HepG2 (cell line): ENCODE measurements around the gene CISD3. TPM values are rescaled to one million over a fixed set of nuclear protein-coding genes. Genes with fewer than 3 reads are reported as not detected.

Source experiments
- AGO1 ChIP-seq: fragments of 200-400 bp; formaldehyde crosslinking; IDR thresholded peaks from 2 replicates; pipeline ENCODE4 v1.6.1; 2017; ENCODE audit warnings: mild to moderate bottlenecking, low read depth, low read length, moderate library complexity; ENCODE audit not compliant: poor library complexity, severe bottlenecking
- EP300 ChIP-seq, 3 experiments: sonication (generic) in 1 of 3; formaldehyde crosslinking in 1 of 3; IDR thresholded peaks; 2 replicates each; pipeline versions ENCODE4 v1.5.1 to v1.6.1; 2011 to 2020; ENCODE audit warnings: low read depth in 2 of 3, low read length in 2 of 3, borderline replicate concordance in 1 of 3, improper control_type of control experiment in 1 of 3, mild to moderate bottlenecking in 1 of 3, missing genetic modification reagents in 1 of 3, moderate library complexity in 1 of 3
- FOSL2 ChIP-seq: sonication (generic); formaldehyde crosslinking; IDR thresholded peaks from 2 replicates; pipeline ENCODE4 v1.4.0; 2020; ENCODE audit warnings: missing genetic modification reagents
- FOXC1 ChIP-seq: sonication (generic); formaldehyde crosslinking; IDR thresholded peaks from 2 replicates; pipeline ENCODE4 v1.8.0; 2022; ENCODE audit warnings: mild to moderate bottlenecking, missing genetic modification reagents, borderline replicate concordance
- FOXK2 ChIP-seq: fragments of 450-650 bp; IDR thresholded peaks from 2 replicates; pipeline ENCODE4 v1.6.1; 2016
- SMAD1 ChIP-seq: sonication (generic); formaldehyde crosslinking; IDR thresholded peaks from 2 replicates; pipeline ENCODE4 v1.4.0; 2020; ENCODE audit warnings: missing genetic modification reagents, low read depth, mild to moderate bottlenecking, borderline replicate concordance
- ZNF12 ChIP-seq: sonication (generic); formaldehyde crosslinking; IDR thresholded peaks from 2 replicates; pipeline ENCODE4 v1.5.0; 2020; ENCODE audit warnings: missing genetic modification reagents
- ZNF138 ChIP-seq: sonication (generic); formaldehyde crosslinking; IDR thresholded peaks from 2 replicates; pipeline ENCODE4 v1.5.0; 2020; ENCODE audit warnings: mild to moderate bottlenecking, low read depth, missing genetic modification reagents
- ZNF550 ChIP-seq: sonication (generic); formaldehyde crosslinking; IDR thresholded peaks from 2 replicates; pipeline ENCODE4 v1.4.0; 2020; ENCODE audit warnings: mild to moderate bottlenecking, missing genetic modification reagents, borderline replicate concordance
- ZNF619 ChIP-seq: sonication (generic); formaldehyde crosslinking; IDR thresholded peaks from 2 replicates; pipeline ENCODE4 v1.4.0; 2020; ENCODE audit warnings: mild to moderate bottlenecking, missing genetic modification reagents
- ZNF777 ChIP-seq: sonication (generic); formaldehyde crosslinking; IDR thresholded peaks from 2 replicates; pipeline ENCODE4 v1.4.0; 2020; ENCODE audit warnings: missing genetic modification reagents
- polyA plus RNA-seq, 8 experiments: library from polyadenylated mRNA; depleted of rRNA in 3 of 8; stranded (reverse) in 7 of 8; unstranded in 1 of 8; fragments of >200 nt; fragmentation: Illumina TruSeq in 4 of 8; extraction: Trizol in 4 of 8; gene quantifications; 2 replicates each; pipeline versions ENCODE4 v1.2.1 to v1.2.3, GENCODE V29; 2011 to 2016; ENCODE audit warnings: low read depth in 4 of 8, missing spikeins in 1 of 8, mixed read lengths in 1 of 8; ENCODE audit not compliant: insufficient read depth in 1 of 8
- total RNA-seq, 5 experiments: library from RNA; depleted of rRNA; stranded (reverse); fragments of >200 nt; fragmentation: Illumina TruSeq; extraction: Trizol; gene quantifications; 2 replicates each; pipeline ENCODE4 v1.2.3, GENCODE V29; 2016; ENCODE audit warnings: low read depth in 1 of 5
- TF ChIP-seq, protein P1 (sequence below): sonication (generic); formaldehyde crosslinking; IDR thresholded peaks from 2 replicates; pipeline ENCODE4 v1.4.0; 2020; ENCODE audit warnings: missing genetic modification reagents, borderline replicate concordance
- TF ChIP-seq, protein P2 (sequence below): sonication (generic); formaldehyde crosslinking; IDR thresholded peaks from 2 replicates; pipeline ENCODE4 v1.4.0; 2020; ENCODE audit warnings: mild to moderate bottlenecking, missing genetic modification reagents, borderline replicate concordance
- TF ChIP-seq, protein P3 (sequence below): IDR thresholded peaks from 2 replicates; pipeline ENCODE4 v1.6.1; 2016; ENCODE audit warnings: mild to moderate bottlenecking, missing biosample characterization, missing genetic modification reagents
- TF ChIP-seq, protein P4 (sequence below): sonication (generic); formaldehyde crosslinking; IDR thresholded peaks from 2 replicates; pipeline ENCODE4 v1.4.0; 2020; ENCODE audit warnings: missing genetic modification reagents
- TF ChIP-seq, protein P5 (sequence below): sonication (generic); formaldehyde crosslinking; IDR thresholded peaks from 2 replicates; pipeline ENCODE4 v1.8.0; 2022; ENCODE audit warnings: mild to moderate bottlenecking, missing genetic modification reagents, moderate library complexity

Gene CISD3
- total and polyA plus RNA-seq, 2 of the 13 experiments (the other 11 are each of a cell fraction or from before 2014, with no cell fraction given) = 30.0 to 34.1 TPM

DNA sequence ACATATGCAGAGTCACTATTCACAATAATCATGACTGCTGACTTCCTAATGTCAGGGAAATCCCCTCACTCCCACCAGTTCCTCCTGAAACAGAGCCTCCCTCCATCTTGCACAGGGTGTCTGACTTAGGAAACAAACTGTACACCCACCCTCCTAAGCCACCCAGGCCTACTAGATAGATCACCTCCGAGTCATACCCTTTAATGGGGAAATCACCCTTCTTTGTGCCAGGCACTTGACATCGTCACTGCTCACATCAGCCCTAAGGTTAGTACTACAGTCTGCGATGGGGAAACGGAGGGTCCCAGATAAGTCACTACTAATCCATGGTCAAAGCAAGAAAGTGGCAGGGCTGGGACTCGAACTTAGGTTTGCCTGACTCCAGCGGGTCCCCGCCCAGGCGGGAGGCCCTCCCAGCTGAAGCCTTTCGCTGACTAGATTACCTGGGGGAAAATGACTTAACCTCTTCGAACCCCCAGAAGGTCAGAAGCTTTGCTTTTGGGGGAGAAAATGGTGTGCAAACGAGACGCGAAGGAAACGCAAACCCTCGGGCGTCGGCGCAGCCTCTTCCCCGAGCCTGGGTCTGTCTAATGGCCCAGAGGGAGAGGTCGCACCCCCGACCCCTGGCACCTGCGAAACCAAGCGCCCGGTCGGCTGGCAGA is 28.5 kb upstream of the CISD3 start (continued):
- no peak for TF ChIP-seq ZNF12 (CRISPR knock-in tag)
- peak; percentile 27; the same call in 1 of the 2 replicates for TF ChIP-seq FOXC1 (CRISPR knock-in tag)
- peak; percentile 20 for TF ChIP-seq AGO1
- TF ChIP-seq, protein P1, sequence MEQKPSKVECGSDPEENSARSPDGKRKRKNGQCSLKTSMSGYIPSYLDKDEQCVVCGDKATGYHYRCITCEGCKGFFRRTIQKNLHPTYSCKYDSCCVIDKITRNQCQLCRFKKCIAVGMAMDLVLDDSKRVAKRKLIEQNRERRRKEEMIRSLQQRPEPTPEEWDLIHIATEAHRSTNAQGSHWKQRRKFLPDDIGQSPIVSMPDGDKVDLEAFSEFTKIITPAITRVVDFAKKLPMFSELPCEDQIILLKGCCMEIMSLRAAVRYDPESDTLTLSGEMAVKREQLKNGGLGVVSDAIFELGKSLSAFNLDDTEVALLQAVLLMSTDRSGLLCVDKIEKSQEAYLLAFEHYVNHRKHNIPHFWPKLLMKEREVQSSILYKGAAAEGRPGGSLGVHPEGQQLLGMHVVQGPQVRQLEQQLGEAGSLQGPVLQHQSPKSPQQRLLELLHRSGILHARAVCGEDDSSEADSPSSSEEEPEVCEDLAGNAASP (CRISPR knock-in tag) = 0 out of 2 replicates have a peak, but pooled peaks have one; percentile 18
- TF ChIP-seq EP300 (IDR thresholded peaks at IDR 0.05; ENCODE audit: low read depth in 2 of 2, low read length in 2 of 2) = no peak
- no peak for TF ChIP-seq EP300 (CRISPR knock-in tag; IDR thresholded peaks at IDR 0.05; ENCODE audit: borderline replicate concordance)
- TF ChIP-seq, protein P2, sequence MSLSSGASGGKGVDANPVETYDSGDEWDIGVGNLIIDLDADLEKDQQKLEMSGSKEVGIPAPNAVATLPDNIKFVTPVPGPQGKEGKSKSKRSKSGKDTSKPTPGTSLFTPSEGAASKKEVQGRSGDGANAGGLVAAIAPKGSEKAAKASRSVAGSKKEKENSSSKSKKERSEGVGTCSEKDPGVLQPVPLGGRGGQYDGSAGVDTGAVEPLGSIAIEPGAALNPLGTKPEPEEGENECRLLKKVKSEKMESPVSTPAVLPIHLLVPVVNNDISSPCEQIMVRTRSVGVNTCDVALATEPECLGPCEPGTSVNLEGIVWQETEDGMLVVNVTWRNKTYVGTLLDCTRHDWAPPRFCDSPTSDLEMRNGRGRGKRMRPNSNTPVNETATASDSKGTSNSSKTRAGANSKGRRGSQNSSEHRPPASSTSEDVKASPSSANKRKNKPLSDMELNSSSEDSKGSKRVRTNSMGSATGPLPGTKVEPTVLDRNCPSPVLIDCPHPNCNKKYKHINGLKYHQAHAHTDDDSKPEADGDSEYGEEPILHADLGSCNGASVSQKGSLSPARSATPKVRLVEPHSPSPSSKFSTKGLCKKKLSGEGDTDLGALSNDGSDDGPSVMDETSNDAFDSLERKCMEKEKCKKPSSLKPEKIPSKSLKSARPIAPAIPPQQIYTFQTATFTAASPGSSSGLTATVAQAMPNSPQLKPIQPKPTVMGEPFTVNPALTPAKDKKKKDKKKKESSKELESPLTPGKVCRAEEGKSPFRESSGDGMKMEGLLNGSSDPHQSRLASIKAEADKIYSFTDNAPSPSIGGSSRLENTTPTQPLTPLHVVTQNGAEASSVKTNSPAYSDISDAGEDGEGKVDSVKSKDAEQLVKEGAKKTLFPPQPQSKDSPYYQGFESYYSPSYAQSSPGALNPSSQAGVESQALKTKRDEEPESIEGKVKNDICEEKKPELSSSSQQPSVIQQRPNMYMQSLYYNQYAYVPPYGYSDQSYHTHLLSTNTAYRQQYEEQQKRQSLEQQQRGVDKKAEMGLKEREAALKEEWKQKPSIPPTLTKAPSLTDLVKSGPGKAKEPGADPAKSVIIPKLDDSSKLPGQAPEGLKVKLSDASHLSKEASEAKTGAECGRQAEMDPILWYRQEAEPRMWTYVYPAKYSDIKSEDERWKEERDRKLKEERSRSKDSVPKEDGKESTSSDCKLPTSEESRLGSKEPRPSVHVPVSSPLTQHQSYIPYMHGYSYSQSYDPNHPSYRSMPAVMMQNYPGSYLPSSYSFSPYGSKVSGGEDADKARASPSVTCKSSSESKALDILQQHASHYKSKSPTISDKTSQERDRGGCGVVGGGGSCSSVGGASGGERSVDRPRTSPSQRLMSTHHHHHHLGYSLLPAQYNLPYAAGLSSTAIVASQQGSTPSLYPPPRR (CRISPR knock-in tag) = 0 out of 2 replicates have a peak, but pooled peaks have one; percentile 40
- TF ChIP-seq, protein P3, sequence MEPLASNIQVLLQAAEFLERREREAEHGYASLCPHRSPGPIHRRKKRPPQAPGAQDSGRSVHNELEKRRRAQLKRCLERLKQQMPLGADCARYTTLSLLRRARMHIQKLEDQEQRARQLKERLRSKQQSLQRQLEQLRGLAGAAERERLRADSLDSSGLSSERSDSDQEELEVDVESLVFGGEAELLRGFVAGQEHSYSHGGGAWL (CRISPR knock-in tag) = 0 out of 2 replicates have a peak, but pooled peaks have one; percentile 6
- TF ChIP-seq ZNF619 (CRISPR knock-in tag) = peak; percentile 68
- TF ChIP-seq, protein P4, sequence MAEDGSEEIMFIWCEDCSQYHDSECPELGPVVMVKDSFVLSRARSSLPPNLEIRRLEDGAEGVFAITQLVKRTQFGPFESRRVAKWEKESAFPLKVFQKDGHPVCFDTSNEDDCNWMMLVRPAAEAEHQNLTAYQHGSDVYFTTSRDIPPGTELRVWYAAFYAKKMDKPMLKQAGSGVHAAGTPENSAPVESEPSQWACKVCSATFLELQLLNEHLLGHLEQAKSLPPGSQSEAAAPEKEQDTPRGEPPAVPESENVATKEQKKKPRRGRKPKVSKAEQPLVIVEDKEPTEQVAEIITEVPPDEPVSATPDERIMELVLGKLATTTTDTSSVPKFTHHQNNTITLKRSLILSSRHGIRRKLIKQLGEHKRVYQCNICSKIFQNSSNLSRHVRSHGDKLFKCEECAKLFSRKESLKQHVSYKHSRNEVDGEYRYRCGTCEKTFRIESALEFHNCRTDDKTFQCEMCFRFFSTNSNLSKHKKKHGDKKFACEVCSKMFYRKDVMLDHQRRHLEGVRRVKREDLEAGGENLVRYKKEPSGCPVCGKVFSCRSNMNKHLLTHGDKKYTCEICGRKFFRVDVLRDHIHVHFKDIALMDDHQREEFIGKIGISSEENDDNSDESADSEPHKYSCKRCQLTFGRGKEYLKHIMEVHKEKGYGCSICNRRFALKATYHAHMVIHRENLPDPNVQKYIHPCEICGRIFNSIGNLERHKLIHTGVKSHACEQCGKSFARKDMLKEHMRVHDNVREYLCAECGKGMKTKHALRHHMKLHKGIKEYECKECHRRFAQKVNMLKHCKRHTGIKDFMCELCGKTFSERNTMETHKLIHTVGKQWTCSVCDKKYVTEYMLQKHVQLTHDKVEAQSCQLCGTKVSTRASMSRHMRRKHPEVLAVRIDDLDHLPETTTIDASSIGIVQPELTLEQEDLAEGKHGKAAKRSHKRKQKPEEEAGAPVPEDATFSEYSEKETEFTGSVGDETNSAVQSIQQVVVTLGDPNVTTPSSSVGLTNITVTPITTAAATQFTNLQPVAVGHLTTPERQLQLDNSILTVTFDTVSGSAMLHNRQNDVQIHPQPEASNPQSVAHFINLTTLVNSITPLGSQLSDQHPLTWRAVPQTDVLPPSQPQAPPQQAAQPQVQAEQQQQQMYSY (CRISPR knock-in tag) = no peak
- peak; percentile 7; the same call in 1 of the 2 replicates for TF ChIP-seq SMAD1 (CRISPR knock-in tag)
- peak; percentile 82; the same call in 1 of the 2 replicates for TF ChIP-seq ZNF550 (CRISPR knock-in tag)
- no peak for TF ChIP-seq FOSL2 (CRISPR knock-in tag)
- no peak for TF ChIP-seq ZNF777 (CRISPR knock-in tag)
- TF ChIP-seq FOXK2 = no peak
- TF ChIP-seq ZNF138 (CRISPR knock-in tag) = peak; percentile 10; the same call in 1 of the 2 replicates
- TF ChIP-seq, protein P5, sequence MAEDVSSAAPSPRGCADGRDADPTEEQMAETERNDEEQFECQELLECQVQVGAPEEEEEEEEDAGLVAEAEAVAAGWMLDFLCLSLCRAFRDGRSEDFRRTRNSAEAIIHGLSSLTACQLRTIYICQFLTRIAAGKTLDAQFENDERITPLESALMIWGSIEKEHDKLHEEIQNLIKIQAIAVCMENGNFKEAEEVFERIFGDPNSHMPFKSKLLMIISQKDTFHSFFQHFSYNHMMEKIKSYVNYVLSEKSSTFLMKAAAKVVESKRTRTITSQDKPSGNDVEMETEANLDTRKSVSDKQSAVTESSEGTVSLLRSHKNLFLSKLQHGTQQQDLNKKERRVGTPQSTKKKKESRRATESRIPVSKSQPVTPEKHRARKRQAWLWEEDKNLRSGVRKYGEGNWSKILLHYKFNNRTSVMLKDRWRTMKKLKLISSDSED (CRISPR knock-in tag) = no peak
